Activated CD4-positive, CD25-positive, alpha-beta regulatory T cell treated with anti-CD3 and anti-CD28 coated beads, Interleukin-2, amount 50 U/mL, for 72 hours (primary cell): ENCODE data around the gene TRMT1.

Source experiments
- DNase-seq: peaks from one replicate; pipeline ENCODE4 v3.0.0; 2021

The TRMT1 gene

GRCh38 chr19:13101590-13102415 is 14.7 kb downstream of the TRMT1 start:
- DNase-seq: no peak

- DNase-seq: no peak
These were observed 15.5 kb downstream of the TRMT1 start for GRCh38 chr19:13100841-13101589.

GRCh38 chr19:13100031-13100588 is 16.4 kb downstream of the TRMT1 start:
- DNase-seq: peak; percentile 82

GRCh38 chr19:13099073-13099999 is 17.2 kb downstream of the TRMT1 start:
- DNase-seq: peak; percentile 77

- DNase-seq: no peak
These were observed 18.1 kb downstream of the TRMT1 start for GRCh38 chr19:13098277-13099072.

GRCh38 chr19:13097463-13098258 is 18.9 kb downstream of the TRMT1 start:
- DNase-seq: no peak

- no peak for DNase-seq
These were observed 19.5 kb downstream of the TRMT1 start for GRCh38 chr19:13097033-13097462.

GRCh38 chr19:13095934-13096927 is 20.3 kb downstream of the TRMT1 start:
- no peak for DNase-seq

GRCh38 chr19:13095393-13095784 is 21.2 kb downstream of the TRMT1 start:
- no peak for DNase-seq

GRCh38 chr19:13094771-13095392 is 21.7 kb downstream of the TRMT1 start:
- no peak for DNase-seq

- DNase-seq: no peak
These were observed 22.4 kb downstream of the TRMT1 start for GRCh38 chr19:13094106-13094504.

GRCh38 chr19:13093407-13094105 is 23.0 kb downstream of the TRMT1 start:
- peak; percentile 79 for DNase-seq

GRCh38 chr19:13092606-13093235 is 23.8 kb downstream of the TRMT1 start:
- DNase-seq: no peak

GRCh38 chr19:13092158-13092543 is 24.4 kb downstream of the TRMT1 start:
- DNase-seq: no peak

GRCh38 chr19:13091400-13092157 is 25.0 kb downstream of the TRMT1 start:
- no peak for DNase-seq

- DNase-seq: no peak
These were observed 25.9 kb downstream of the TRMT1 start for GRCh38 chr19:13090511-13091231.
